NK-92 treated with Interleukin-12 subunit alpha and Interleukin-12 subunit beta, amount 100 ng/mL, for 24 hours (cell line): ENCODE measurements around the gene SETBP1.

Experiments used
- DNase-seq: peaks from one replicate; lab custom pipeline; 2025; lab: John Stamatoyannopoulos, UW

The SETBP1 gene

DNA sequence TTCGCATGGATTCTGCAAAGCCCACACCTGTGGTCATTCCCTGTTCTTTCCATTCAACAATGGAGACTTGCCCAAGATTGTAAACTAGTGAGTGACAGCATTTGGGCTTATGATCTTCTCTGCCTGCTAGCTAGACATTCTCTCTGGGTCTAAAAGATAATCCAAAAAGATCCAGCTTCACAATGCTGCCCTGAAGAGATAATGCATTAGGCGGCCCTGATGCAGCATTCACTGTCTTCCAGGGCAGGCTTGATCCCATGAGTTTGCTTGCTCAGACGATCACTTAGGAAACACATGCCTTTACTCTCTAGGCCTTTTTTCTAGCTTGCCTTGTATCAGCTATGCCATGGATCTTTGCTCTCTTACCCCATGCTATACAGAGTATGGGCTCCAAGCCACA is 196.1 kb downstream of the SETBP1 start:
- no peak for DNase-seq

GRCh38 chr18:44878335-44878734 is 197.6 kb downstream of the SETBP1 start:
- DNase-seq: no peak

- no peak for DNase-seq
Observed at GRCh38 chr18:44880170-44880569, 199.5 kb downstream of the SETBP1 start.

- DNase-seq: no peak
Observed at GRCh38 chr18:44881461-44882162, 200.9 kb downstream of the SETBP1 start.

- no peak for DNase-seq
Observed at GRCh38 chr18:44882163-44882868, 201.6 kb downstream of the SETBP1 start.

DNA sequence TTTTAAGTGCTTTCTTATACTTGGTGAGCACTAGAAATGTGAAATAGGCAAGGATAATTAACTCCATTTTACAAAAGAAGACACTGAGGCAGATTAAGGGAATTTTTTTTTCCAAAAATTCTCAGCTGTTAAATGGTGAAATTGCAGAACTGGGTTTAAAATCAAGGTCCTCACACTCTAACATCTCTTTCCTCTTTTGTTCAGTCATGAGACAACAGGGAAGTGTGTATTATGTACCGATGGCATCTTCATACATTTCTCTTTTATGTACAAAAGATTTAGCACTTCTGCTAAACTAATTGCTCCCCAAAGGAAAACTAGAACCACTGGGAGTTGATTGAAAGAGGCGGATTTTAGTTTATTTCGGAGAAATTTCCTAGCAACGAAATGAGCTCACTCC is 203.0 kb downstream of the SETBP1 start:
- no peak for DNase-seq

- DNase-seq: no peak
Observed at GRCh38 chr18:44884431-44884830, 203.7 kb downstream of the SETBP1 start.

GRCh38 chr18:44885507-44885906 is 204.8 kb downstream of the SETBP1 start:
- DNase-seq: no peak

DNA sequence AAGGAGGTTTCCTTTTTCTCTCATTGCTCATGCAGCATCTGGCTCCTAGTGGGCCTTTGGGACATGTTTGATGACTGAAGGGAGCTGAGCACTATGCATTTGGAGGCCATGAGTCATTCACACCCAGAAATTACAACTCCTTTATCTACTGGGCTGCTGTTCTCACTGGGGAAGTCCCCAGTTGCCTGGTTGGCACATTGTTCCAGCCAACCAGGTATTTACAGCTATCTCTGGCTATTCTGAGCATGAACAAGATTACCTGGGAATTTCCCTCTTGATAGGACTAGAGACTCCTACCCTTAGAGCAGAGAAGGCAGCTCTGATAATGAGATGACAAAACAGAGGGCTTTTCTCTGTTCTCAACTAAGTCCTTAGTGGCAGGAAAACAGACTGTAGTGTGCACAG is 206.5 kb downstream of the SETBP1 start:
- DNase-seq: peak; percentile 46

- DNase-seq: no peak
Observed at GRCh38 chr18:44889111-44889510, 208.4 kb downstream of the SETBP1 start.

DNA sequence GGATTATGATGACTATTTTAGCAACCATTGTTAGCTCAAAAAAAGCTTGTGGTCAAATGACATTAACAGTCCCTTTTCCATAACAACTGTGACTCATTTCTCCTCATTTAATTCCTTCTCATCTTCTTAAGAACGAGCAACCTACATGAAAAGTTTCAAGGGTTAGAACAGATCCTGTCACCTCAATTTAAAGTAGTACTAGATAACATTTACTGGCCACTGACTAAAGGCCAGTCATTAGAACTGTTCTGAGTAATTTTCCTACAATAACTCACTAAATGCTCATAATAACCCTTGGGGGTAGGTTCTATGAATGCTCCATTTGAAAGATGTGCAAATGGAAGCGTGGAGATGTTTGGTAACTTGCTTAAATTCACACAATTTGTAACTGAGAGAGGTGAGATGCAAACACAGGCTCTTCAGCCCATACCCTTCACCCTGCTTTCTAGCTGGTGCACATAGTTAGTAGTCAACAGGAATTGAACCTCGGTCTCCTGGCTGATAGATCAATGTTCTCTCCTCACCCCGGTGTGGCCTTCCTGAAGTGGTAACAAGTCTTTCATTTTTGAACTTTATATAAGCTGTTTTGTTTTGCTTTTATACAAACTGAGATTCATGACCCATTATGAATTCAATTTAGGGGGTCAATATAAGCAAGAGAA is 212.5 kb downstream of the SETBP1 start:
- DNase-seq: no peak

DNA sequence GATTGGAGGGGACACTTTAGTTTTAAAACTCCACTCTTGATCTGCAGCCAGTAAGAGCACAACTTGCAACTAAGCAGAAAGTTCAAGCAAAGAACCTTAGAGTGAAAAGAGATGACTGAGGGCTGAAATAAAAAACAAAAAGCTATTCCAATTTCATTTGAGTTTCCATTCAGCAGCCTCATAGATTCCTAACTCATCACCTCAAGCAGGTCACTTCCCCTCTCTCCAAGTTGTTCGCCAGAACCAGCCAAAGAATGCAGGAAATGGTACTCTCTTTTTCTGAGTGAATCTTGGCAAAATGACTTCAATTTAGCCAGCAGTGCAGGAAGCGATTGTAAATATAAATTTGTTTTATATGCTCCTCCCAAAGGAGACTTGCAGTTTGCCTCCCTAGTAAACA is 213.3 kb downstream of the SETBP1 start:
- no peak for DNase-seq

- peak; percentile 9 for DNase-seq
Observed at GRCh38 chr18:44895176-44895798, 214.6 kb downstream of the SETBP1 start.

DNA sequence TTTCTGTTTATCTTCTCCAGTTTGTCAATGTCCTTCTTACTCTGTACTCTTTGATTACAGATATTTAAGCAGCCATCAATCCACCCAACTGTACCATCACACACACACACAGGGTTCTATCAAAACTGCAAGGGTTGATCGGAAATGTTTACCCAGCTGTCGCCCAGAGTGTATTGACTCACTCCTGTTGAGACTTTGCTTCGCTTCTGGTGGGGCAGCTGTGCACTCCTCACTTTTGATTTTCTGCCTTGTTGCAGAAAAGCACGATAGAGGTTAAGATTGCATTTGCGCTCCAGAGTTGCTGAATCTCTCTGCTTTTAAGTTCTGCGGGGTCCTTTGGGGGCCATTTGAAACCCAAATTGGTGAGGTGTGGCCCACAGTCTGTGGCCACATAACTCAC is 216.2 kb downstream of the SETBP1 start:
- DNase-seq: no peak

GRCh38 chr18:44897411-44897810 is 216.7 kb downstream of the SETBP1 start:
- DNase-seq: no peak

- DNase-seq: no peak
Observed at GRCh38 chr18:44897816-44898215, 217.1 kb downstream of the SETBP1 start.

- no peak for DNase-seq
Observed at GRCh38 chr18:44898498-44898897, 217.8 kb downstream of the SETBP1 start.

DNA sequence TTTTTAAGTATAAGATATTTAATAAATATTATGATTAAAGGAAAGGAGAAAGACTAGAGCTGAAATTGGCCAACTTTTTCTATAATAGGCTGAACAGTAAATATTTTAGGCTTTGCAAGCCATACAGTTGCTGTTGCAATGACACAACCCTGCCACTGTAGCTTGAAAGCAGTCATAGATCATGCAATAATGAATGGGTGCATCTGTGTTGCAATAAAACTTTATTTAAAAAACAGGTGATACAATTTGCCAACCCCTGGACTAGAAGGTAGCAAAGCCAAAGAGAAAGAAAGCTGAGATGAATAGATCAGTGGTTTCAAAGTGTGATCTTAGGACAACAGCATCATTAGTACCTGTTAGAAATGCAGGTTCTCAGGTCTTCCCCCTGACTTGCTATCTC is 219.1 kb downstream of the SETBP1 start:
- DNase-seq: no peak

- no peak for DNase-seq
Observed at GRCh38 chr18:44900627-44901026, 219.9 kb downstream of the SETBP1 start.

DNA sequence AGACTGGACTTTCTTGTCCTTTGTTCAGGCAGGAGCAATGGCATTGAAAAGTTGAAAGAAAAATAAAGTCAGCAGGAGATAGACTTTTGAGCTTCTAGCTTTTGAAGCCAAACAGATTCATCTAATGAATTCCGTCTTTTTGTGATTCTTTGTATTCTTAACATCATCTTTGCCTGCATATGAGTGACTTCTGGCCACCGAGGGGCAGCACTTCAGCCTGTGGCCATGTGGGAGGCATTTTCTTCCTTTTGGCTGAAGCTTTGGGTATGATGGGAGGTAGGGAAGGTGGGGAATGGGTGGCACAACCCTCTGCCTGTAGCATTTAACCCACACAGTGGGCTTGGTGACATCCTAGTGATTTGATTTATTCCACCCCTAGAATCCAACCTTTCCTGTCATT is 220.6 kb downstream of the SETBP1 start:
- no peak for DNase-seq

DNA sequence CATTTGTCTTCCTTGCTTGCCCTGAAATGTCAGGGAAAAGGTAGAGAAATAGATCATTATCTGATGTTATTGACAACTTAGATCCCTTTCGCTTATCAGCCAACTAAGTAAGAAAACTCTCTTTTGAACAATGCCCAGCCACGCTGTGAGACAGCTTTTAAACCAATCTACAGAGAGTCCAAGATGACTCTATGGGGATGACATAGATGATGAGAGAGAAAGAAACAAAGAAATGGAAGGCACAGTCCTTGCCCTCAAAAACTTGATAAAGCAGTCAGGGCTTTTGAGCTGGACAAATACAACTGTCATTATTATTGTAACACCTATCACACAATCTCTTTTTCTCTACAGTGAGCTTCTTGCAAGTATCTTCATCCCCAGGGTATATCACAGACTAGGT is 222.6 kb downstream of the SETBP1 start:
- DNase-seq: no peak

GRCh38 chr18:44904768-44905167 is 224.1 kb downstream of the SETBP1 start:
- no peak for DNase-seq

GRCh38 chr18:44909191-44909719 is 228.6 kb downstream of the SETBP1 start:
- DNase-seq: no peak
